HK-2 (cell line): ENCODE results near the gene DLG2.

Experiments
- DNase-seq: peaks from one replicate; pipeline ENCODE4 v3.0.0-alpha.2; 2018; ENCODE audit not compliant: unreplicated experiment

Gene DLG2

DNA sequence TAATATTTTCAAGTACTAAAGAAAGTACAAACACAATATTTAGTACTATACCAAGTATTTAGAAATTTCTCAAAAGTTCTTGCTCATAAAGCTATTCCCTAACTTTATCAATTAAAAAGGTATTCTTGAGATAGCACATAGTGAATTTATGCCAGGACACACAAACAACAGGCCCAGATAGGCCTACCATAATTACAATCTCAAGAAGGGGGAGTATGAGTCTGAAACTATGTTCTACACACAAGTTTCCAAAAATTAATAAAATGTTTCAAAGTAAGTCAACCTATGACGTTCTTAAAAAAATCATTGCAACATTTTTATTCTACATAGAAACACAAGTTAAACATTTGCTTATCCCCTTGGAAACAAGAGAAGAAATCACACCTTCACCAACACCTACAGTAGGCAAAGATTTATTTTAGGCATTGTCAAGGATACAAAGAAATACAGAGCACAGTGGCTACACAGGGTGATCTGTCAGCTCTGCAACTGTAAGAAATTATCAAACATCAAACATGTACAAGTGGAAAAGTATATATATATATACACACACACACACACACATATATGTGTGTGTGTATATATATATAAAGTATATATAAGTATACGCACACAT lies 1497.1 kb downstream of the DLG2 start:
- DNase-seq: no peak

DNA sequence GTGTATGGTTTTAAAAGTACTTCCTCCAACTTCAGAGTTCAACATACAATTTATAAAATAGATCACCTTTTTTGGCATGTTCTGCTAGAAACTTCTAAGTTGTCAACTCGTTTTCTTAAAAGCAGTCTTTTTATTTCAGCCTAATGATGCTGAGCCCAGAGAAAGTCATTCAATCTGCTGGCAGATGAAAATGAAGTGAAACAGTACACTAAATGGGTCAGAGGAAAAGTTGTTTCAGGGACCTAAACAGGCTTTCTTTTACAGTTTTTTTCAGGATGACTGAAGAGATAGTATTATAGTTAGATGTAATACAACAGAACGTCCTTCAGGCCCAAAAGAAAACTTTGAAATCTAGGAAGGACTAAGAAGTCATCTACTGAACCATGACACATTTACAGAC lies 1498.3 kb downstream of the DLG2 start:
- DNase-seq: no peak

DNA sequence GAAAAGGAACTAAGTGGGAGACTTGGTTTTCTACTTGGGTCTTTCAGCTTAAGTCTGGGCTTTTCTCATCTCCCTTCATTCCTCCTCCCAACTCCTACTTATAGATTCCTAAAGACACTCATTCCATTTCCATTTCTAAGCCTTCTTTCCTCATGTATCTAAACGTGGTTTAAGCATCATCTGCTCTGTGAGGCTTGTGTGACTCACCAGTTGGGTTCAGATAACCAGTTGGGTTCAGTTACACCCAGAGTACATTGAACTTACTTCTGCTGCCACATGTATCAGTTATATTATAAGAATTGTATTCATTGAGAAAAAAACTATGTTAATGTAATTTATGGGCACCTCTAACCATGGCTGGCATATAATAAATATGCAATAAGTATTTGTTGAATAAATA lies 1509.8 kb downstream of the DLG2 start:
- DNase-seq: no peak

DNA sequence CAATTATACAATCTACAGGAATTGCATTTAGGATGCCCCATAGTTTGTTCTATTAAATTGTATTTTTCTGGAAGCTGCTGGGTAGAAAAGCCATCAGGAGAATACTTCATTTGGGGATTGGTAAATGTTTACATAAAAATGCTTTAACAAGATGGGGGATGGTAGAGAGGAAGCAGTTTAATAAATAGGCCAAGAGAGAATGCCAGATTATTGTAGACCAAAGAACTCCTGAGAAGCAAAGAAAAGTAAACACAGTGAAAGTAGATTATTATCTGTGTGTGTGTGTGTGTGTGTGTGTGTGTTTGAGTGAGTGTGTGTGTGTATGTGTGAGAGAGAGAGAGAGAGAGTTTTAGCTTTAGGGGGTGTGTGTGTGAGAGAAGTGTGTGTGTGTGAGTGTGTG lies 1520.6 kb downstream of the DLG2 start:
- no peak for DNase-seq

DNA sequence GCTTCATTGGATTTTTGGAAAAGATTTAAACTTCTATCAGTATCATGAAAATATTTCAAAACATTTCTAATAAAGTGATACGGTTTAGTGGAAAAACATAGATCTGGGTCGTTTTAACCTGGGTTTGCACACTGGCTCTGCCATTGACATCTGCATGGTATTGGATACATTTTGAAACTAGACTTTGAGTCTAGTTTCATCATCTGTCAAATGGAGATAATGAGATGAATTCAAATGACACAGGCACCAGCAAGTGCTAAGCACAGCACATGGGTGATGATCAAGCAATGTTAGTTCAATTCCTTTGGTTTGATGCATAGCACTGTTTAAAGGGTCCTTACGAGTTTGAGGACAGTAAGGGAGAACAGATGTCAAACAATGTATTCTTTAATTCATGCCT lies 1522.0 kb downstream of the DLG2 start:
- DNase-seq: no peak

DNA sequence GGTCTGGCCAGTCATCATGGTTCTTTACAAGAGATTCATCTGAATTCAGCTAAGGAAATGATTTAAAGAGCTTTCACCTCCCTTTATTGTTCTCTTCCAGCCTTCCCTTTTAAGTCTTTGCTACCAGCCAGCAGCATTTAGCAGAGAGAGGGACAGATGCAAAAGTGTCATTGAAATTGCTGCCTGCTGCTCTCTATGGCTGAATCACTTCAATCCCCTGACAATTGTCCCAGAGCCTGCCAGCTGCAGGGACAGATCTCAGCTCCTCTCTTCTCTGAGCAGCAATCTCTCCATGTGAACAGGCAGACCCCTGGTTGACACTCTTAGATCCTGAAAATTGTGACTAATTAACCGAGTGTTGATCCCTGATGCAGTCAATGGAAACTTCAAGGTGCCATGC lies 1524.0 kb downstream of the DLG2 start:
- DNase-seq: no peak

DNA sequence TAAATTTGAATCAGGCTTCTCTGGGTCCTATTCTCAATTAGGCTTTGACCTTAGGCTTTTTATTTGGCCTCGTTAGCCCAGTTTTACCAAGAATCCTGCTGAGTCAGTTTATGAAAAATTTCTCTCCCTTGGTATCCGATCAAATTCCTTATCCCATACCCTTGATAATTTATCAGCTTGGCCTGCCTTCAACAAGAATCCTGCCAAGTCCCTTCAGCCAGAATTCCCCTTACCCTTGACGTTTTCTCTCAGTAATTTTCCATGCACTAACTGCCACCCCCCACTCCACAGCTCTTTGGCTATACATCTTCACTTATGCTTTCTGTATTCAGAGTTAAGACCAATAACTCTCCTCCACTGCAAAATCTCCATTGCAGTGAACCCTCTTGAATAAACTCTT lies 1530.0 kb downstream of the DLG2 start:
- DNase-seq: no peak

DNA sequence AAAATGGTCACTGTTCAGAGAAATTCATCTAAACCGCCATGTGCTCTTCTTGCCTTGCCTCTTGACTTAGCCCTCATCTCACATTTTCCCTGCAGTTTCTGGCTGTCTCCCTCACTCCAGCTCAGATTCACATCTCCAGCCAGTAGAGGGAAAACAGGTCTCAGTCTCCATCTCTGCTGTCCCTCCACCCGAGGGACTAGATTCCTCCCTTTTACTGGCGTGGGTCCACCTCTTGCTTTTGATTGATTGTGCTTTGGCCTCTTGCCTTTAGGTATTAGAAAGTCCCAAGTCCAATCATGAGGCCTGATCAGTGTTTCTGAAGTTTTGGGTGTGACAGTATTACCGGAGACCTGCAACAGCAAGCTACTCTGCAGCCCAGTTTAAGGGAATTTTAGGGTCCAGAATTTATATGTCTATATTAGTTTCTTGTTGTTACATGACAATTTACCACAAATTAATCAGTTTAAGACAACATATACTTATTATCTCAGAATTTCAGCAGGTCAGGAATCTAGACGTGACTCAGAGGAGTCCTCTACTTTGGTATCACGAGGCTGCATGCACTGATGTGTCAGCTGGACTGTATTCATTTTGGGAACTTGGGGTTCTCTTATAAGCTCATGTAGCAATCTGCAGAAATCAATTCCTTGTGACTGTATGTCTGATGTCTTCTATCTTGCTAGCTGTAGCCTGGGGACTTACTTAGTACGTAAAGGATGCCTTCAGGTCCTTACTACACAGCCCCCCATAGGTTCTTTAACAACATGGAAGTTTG lies 1535.7 kb downstream of the DLG2 start:
- no peak for DNase-seq

DNA sequence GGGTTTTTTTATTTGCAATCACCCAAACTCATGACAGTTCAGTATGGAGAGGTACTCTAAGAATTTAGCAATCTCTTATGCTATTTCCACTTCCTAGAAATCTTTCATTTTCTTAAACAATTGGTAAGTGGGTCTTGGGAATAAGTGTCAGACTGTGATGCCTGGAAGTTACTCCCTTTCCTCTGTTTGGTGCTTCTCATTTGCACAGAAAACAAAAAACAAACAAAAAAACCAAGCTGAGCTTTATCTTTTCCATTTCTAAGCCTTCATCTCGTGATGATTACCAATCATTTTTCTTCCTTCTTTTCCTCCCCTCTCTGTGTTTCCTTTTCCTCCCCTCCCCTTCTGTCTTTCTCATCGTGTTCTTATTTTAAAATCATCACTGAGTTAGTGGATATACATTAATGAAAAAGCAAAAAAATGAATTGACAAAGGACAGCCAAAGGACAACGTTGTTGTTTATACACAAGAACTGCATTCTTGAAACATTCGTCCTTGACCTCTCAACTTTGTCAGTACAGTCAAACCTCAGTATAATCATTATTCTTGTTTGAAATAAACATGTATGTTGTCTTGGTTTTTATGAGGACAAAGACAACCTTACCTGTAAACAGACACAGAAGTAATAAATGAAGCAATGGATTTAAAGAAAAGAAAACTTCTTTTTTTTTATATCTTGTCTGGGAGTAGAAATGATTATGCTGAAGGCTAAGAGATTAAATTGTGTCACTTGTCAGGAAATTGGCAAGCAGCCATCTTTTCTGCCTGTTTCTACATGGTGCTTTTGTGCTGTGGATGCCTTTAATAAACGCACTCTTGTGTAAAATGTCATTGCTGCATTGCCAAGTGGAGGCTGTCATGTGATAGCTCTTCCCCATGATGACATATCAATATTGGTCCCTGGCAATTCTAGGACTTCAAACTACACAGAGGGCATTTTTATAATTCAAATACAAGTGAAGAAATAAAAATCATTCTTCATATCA lies 1537.8 kb downstream of the DLG2 start:
- DNase-seq: no peak

DNA sequence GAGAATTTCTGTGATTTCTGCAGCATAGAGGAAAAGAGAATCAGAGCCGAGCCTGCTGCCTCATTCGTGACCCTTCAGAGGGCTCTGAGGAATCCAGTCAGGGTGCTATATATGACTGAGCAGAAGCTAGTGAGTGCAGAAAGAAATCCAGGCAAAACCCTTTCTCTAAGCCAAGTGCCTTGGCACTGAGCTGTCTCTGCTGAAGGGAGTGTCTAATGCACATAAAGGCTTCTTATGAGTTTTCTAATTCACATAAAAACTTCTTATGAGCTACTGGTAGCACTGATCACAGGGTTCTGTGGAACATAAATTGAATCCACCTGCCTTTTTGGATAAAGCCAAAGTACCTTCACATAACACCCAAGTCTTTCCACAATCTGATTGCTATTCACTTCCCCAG lies 1555.3 kb downstream of the DLG2 start:
- no peak for DNase-seq

DNA sequence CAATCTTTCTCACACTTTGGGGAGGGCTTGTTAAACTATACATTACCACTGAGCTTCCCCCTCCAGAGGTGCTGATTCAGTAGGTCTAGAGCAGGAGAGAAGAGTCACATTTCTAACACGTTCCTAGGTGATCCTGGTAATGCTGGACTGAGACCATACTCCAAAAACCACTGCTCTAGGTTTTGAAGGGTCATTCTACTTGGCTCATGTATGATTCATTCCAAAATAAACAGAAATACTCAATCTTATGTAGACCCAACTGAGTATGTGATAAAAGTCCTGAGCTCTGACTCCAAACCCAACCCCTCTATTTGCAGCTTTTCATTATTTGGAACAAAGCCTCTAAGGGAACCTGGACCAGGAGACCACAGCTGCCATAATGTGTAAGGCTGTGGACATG lies 1558.1 kb downstream of the DLG2 start:
- DNase-seq: no peak

DNA sequence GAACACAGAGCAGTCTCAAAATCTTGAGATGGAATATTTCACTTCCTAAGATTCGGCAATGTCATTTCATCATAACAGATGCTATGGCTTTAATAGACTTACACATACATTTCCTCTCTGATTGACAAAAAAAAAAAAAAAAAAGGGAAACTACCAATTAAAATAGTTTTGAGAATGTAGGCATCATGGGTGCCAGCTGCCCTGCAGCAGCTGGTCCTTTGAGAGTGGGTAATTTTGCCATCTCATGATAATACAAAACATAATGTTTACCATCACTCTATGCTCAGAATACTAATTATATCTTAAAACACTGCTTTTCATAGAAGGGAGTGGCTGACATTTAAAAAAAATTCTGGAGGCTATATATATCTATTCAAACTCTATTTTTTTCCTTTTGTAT lies 1565.4 kb downstream of the DLG2 start:
- DNase-seq: no peak

DNA sequence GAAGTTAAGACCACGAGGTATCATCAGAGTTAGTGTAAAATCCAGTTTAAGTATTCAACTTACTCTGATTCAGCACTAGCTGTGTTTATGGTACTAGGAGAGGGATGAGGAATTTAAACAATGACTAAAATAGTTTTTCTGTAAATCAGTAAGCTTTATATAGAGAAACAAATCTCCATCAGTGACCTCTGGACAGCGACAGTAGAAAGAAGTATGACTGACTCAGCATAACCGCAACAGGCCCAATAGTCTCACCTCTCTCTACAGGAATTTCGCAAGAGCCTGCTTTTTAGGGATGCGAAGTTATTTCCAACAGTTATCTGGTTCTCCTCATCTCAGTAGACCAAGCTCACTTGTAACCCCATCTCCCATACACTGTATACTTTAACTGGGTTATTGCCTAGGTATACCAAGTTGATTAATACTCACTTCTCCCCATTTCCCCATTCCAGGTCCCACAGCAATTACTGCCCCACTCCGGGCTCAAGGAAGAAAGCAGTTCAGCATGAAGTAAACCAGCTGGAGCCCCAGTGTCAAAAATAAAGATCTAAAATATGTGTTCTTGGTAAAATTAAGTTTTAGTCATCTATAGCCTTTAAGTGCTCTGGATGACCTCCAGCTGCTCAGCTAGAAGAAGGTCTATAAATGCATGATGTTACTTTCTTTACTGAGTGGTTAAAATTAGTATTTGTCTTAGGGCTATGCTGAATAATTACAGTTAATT lies 1570.3 kb downstream of the DLG2 start:
- DNase-seq: no peak

DNA sequence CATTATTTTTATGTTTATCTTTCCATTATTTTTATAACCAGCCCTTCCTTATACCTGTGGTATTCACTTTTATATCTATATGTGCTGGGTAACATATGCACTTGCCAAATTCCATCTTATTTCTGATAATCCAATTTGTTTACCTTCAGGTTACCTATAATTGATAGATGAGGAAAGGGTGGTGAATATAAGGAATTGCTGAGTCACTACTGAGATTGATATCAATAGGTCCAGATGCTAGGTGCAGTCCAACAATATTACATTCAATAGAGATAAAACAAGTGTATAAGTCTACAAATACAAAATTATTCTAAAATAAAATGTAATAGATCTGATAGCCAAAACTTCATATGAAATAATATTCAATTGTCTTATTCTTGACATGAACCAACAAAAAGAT lies 1582.0 kb downstream of the DLG2 start:
- no peak for DNase-seq

DNA sequence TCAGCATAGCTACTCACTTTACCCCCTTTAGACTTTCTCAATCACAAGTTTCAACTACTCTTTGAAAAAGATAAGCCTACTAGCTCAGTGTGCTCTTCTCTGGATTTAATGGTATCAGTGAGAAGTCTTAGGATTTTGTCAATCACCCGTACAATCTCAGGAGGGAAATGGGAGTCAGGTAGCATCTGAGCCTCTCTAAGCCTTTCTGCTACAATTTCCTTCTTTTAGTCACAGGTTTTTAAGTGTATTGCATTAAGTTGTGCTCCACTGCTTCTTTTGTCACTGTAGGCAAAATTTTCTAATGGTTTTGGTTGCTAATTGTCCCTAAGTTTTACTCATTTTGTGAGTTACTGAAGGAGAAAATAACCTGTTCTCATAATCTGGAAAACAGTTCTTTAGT lies 1582.4 kb downstream of the DLG2 start:
- no peak for DNase-seq

DNA sequence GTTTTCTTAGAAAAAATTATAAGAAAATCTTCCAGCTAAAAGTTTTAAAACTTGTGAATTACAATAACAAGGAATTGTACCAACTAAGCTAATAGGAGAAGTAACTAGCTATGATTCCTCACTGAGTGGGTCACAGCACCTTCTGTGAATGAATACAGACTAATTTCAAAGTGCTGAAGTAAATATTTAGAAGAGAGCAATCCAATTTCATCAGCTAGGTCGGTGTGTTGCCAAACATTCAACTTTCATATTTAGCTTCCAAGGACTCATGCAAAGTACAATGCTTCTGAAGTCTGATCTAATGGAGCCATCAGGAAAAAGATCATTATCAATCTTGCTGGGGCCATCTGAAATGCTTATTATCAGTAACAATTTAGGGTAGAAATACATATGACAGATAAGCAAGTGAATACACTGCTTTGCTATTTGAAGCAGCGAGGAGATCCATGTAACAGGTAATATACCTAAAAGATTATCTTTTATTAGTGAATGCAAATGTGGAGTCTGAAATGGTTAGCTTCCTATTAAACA lies 1590.4 kb downstream of the DLG2 start:
- DNase-seq: no peak

DNA sequence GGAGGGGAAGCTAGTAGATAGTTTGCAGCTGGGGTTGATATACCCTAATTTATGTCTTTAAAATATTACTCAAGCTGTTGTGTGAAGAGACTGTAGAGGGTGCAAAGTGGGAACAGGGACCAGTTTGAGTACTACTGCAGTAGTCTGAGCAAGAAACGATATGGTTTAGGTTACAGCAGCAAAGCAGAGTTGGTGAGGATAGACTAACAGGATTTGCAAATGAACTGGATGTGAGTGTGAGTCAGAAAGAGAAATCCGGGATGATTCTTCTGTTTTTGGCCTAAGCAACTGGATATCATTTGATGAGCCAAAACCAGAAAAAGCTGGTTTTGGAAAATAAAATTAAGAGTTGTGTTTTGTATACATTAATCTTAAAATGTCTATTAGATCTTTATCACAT lies 1591.5 kb downstream of the DLG2 start:
- no peak for DNase-seq

DNA sequence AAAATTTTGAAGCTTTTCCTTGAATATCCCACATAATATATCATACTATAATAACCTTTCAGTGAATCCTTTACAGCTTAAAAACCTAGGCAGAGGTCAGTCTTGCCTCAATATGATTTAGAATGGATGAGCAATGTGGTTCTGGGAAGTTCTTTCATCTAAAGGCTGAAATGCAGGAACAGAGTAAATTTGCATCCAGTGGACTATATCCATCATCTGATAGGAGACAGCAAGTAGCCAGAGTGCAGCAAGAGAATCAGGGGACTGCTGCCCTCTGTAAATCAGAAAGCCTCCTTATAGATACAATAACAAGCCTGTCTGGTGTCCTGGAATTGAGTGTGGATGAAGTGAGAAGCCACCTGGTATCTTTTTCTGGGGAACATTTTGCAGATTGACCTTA lies 1592.7 kb downstream of the DLG2 start:
- no peak for DNase-seq

DNA sequence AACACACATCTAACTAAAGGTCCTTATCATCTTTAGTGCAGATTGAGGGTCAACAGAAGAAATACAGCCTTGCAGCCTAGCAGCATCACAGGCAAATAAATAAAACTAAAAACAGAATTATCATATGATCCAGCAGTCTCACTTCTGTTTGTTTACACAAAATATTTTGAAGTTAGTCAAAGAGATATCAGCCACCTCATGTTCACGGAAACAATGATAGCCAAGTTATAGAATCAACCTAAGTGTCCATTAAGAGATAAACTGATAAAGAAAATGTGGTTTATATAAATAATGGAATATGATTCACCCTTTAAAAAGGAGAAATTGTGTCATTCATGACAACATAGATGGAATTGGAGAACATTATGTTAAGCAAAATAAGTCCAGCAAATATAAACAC lies 1602.9 kb downstream of the DLG2 start:
- DNase-seq: no peak

DNA sequence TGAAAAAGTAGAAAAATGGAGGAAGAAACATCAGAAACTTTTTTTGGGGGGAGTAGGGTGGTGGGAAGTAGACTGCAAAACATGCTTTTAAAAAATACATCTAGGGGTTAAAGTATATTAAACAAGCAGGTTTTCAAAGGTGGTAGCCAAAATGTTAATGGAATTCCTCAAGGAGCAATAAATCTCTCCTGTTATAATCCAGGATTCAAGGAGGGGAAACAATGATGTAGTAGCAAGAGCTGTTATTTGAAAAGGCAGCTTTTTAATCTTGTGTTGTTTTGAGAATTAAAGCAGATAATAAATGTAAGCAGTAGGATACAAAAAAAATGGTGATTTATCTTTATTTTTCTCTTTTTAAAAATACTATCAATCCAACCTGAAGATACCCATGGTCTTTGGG lies 1604.4 kb downstream of the DLG2 start:
- no peak for DNase-seq

DNA sequence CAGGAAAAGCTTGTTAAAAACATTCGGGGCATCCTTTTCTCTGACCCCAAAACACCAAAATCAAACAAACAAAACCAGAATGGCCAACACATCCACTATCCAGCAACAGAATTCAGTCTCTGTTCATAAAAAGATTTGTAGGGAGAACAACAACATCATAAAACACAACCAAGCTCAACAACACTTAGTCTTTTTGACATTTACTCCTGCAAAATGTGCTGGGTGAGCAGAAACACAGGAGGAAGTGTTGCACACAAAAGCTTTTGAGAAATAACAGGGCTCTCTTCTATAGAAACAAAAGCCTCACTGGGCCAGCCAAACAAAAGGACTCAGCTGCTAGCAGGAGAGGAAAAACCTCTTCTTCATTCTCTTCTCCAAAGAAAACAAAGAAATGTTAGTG lies 1604.9 kb downstream of the DLG2 start:
- no peak for DNase-seq

DNA sequence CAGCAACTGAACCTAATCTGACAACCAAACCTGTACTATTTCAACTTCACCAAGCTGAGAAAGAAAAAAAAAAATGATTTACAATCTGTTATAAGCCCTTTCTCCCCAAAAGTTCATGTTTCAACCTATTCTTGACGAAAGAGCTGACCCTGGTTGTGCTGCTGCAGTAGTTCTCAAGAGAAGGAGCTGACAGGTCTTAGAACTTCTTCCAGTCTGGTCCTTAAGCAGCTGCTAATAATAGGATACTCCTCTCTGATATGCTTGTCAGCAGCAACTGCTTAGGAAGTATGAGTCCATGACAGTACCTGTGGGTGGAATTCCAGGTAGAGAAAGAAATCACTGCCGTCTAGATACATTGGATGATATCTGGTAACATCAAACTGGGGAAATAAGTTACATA lies 1605.9 kb downstream of the DLG2 start:
- DNase-seq: no peak
